H1 (cell line): Measurements from ENCODE around the gene RPTOR. TPM values are rescaled to one million over a fixed set of nuclear protein-coding genes. Genes with fewer than 3 reads are reported as not detected.

ENCODE experiments used
- CTCF ChIA-PET: fragments of 300-600 bp; sonication (Branson Sonifier 250); formaldehyde crosslinking; loops from one replicate; lab custom pipeline; 2021; ENCODE audit not compliant: partially characterized antibody; lab: Charles Lee
- POLR2A ChIA-PET: fragments of 300-600 bp; sonication (Branson Sonifier 250); formaldehyde crosslinking; loops from one replicate; lab custom pipeline; 2021; ENCODE audit warnings: inconsistent platforms; ENCODE audit not compliant: partially characterized antibody; lab: Charles Lee
- DNase-seq, 2 experiments: peaks; one replicate each; pipeline versions ENCODE4 v3.0.0 to v3.0.0-alpha.2; 2010 to 2022; ENCODE audit warnings: low spot score in 2 of 2, low read depth in 1 of 2, mixed read lengths in 1 of 2
- FAIRE-seq: peaks from 2 replicates; lab custom pipeline; 2011; peaks lifted over from hg19 to GRCh38; lab: Jason Lieb, UNC
- H2AFZ ChIP-seq: 2 replicates; pipeline ENCODE4 v1.8.1; 2012; ENCODE audit warnings: low read length, inconsistent platforms
- H2AK5ac ChIP-seq: 2 replicates; pipeline ENCODE4 v1.6.1; 2013; ENCODE audit warnings: low read depth, low read length
- H2BK120ac ChIP-seq: replicated peaks from 2 replicates; pipeline ENCODE3; 2013; ENCODE audit warnings: low read depth, low read length, inconsistent platforms
- H2BK12ac ChIP-seq: 2 replicates; pipeline ENCODE4 v1.6.1; 2013; ENCODE audit warnings: low read depth, low read length
- H2BK15ac ChIP-seq: 2 replicates; pipeline ENCODE4 v1.6.1; 2013; ENCODE audit warnings: low read length
- H2BK20ac ChIP-seq: 2 replicates; pipeline ENCODE4 v1.6.1; 2013; ENCODE audit warnings: low read length
- H2BK5ac ChIP-seq: 2 replicates; pipeline ENCODE4 v1.6.1; 2013; ENCODE audit warnings: low read depth, low read length
- H3K14ac ChIP-seq: 2 replicates; pipeline ENCODE4 v1.6.1; 2013; ENCODE audit warnings: inconsistent platforms; ENCODE audit not compliant: insufficient read length
- H3K18ac ChIP-seq: 2 replicates; pipeline ENCODE4 v1.6.1; 2013; ENCODE audit warnings: low read length; ENCODE audit errors: extremely low read depth
- H3K23ac ChIP-seq: 2 replicates; pipeline ENCODE4 v1.6.1; 2013; ENCODE audit warnings: inconsistent platforms; ENCODE audit not compliant: insufficient read length
- H3K23me2 ChIP-seq: 2 replicates; pipeline ENCODE4 v1.6.1; 2013; ENCODE audit warnings: low read depth, low read length
- H3K27ac ChIP-seq: 2 replicates; pipeline ENCODE4 v1.6.1; 2011; ENCODE audit warnings: low read depth, low read length, inconsistent platforms
- H3K27me3 ChIP-seq, 4 experiments: replicated peaks in 1 of 4; 1 replicate in 1 of 4; 2 replicates in 3 of 4; pipeline versions ENCODE4 v1.6.1 to v1.8.1; 2011 to 2013; ENCODE audit warnings: low read length in 3 of 4, mild to moderate bottlenecking in 3 of 4, inconsistent platforms in 2 of 4, mixed read lengths in 2 of 4, moderate library complexity in 1 of 4; ENCODE audit not compliant: control insufficient read depth in 3 of 4, insufficient read depth in 3 of 4; ENCODE audit errors: extremely low read depth in 1 of 4
- H3K36me3 ChIP-seq, 4 experiments: 2 replicates each; pipeline versions ENCODE4 v1.6.1 to v1.8.1; 2011 to 2013; ENCODE audit warnings: mild to moderate bottlenecking in 4 of 4, low read length in 3 of 4, moderate library complexity in 2 of 4, control low read depth in 1 of 4, inconsistent platforms in 1 of 4; ENCODE audit not compliant: insufficient read depth in 4 of 4, control insufficient read depth in 2 of 4
- H3K4ac ChIP-seq: replicated peaks from 2 replicates; pipeline ENCODE3; 2013; ENCODE audit warnings: low read length, low read depth, mixed read lengths, inconsistent platforms; ENCODE audit not compliant: insufficient read length
- H3K4me1 ChIP-seq, 4 experiments: replicated peaks in 1 of 4; 1 replicate in 1 of 4; 2 replicates in 3 of 4; pipeline versions ENCODE4 v1.6.1 to v1.8.1; 2011 to 2013; ENCODE audit warnings: low read length in 3 of 4, inconsistent platforms in 2 of 4, mixed read lengths in 1 of 4; ENCODE audit not compliant: insufficient read depth in 4 of 4, control insufficient read depth in 3 of 4
- H3K4me2 ChIP-seq, 2 experiments: 2 replicates each; pipeline versions ENCODE4 v1.6.1 to v1.8.1; 2011 to 2013; ENCODE audit warnings: low read depth in 2 of 2, low read length in 2 of 2, control low read depth in 1 of 2, inconsistent platforms in 1 of 2, mild to moderate bottlenecking in 1 of 2; ENCODE audit not compliant: insufficient read depth in 1 of 2
- H3K4me3 ChIP-seq, 4 experiments: fragments of 200-600, 300-600 bp in 1 of 4; sonication (generic), shearing (Covaris generic), sonication (Bioruptor Twin) in 1 of 4; 2 replicates each; pipeline versions ENCODE4 v1.5.1 to v1.8.1; 2011 to 2016; ENCODE audit warnings: low read length in 4 of 4, low read depth in 3 of 4, control low read depth in 2 of 4, inconsistent platforms in 2 of 4, mild to moderate bottlenecking in 2 of 4, mixed read lengths in 1 of 4, moderate library complexity in 1 of 4; ENCODE audit not compliant: insufficient read depth in 2 of 4; ENCODE audit errors: extremely low read depth in 1 of 4
- H3K56ac ChIP-seq: replicated peaks from 2 replicates; pipeline ENCODE3; 2013; ENCODE audit warnings: low read depth, mild to moderate bottlenecking, mixed read lengths, low read length, inconsistent platforms; ENCODE audit not compliant: insufficient read length
- H3K79me1 ChIP-seq: 2 replicates; pipeline ENCODE4 v1.6.1; 2013; ENCODE audit warnings: low read depth, low read length, control low read depth
- H3K79me2 ChIP-seq, 2 experiments: 2 replicates each; pipeline versions ENCODE4 v1.6.1 to v1.8.1; 2012 to 2013; ENCODE audit warnings: low read length in 2 of 2, mild to moderate bottlenecking in 2 of 2, inconsistent platforms in 1 of 2; ENCODE audit not compliant: insufficient read depth in 2 of 2, control insufficient read depth in 1 of 2
- H3K9ac ChIP-seq, 4 experiments: replicated peaks in 1 of 4; 1 replicate in 1 of 4; 2 replicates in 3 of 4; pipeline versions ENCODE4 v1.6.1 to v1.8.1; 2011 to 2013; ENCODE audit warnings: low read depth in 3 of 4, low read length in 3 of 4, control low read depth in 2 of 4, mild to moderate bottlenecking in 2 of 4, moderate library complexity in 2 of 4, inconsistent platforms in 1 of 4; ENCODE audit errors: extremely low read depth in 1 of 4
- H3K9me3 ChIP-seq, 2 experiments: 2 replicates each; pipeline versions ENCODE4 v1.6.1 to v1.8.1; 2012 to 2013; ENCODE audit warnings: mild to moderate bottlenecking in 2 of 2, moderate library complexity in 2 of 2, control low read depth in 1 of 2, inconsistent platforms in 1 of 2, low read depth in 1 of 2, low read length in 1 of 2, mixed read lengths in 1 of 2; ENCODE audit not compliant: insufficient read depth in 2 of 2
- H4K20me1 ChIP-seq, 2 experiments: replicated peaks in 1 of 2; 2 replicates each; pipeline versions ENCODE3 to v1.8.1; 2011 to 2013; ENCODE audit warnings: inconsistent platforms in 2 of 2, low read length in 2 of 2, mild to moderate bottlenecking in 1 of 2; ENCODE audit not compliant: insufficient read depth in 2 of 2, control insufficient read depth in 1 of 2
- H4K5ac ChIP-seq: 2 replicates; pipeline ENCODE4 v1.6.1; 2013; ENCODE audit warnings: low read length, low read depth, mixed read lengths, inconsistent platforms; ENCODE audit not compliant: insufficient read length
- H4K8ac ChIP-seq: 2 replicates; pipeline ENCODE4 v1.8.0; 2013; ENCODE audit warnings: mild to moderate bottlenecking, moderate library complexity, low read length, inconsistent platforms; ENCODE audit not compliant: insufficient read depth; ENCODE audit errors: extremely low read depth
- H4K91ac ChIP-seq: replicated peaks from 2 replicates; pipeline ENCODE3; 2013; ENCODE audit warnings: low read length, mixed read lengths, inconsistent platforms; ENCODE audit not compliant: insufficient read length
- BCL11A ChIP-seq, 2 experiments: IDR thresholded peaks; one replicate each; pipeline ENCODE4 v1.6.1; 2011; ENCODE audit warnings: low read depth in 2 of 2, low read length in 2 of 2, mild to moderate bottlenecking in 2 of 2
- CBX5 ChIP-seq: fragments of 300-800, 300-1000 bp; sonication (generic); IDR thresholded peaks from 2 replicates; pipeline ENCODE4 v1.7.1; 2016; ENCODE audit warnings: antibody characterized with exemption, low read length, low read depth
- CBX8 ChIP-seq: fragments of 300-800, 300-1000 bp; sonication (generic); IDR thresholded peaks from 2 replicates; pipeline ENCODE4 v1.7.1; 2016; ENCODE audit warnings: low read depth, low read length, borderline replicate concordance
- CHD1 ChIP-seq: IDR thresholded peaks from 2 replicates; pipeline ENCODE4 v1.6.1; 2012; ENCODE audit warnings: low read depth, low read length, improper control_type of control experiment
- EGR1 ChIP-seq: IDR thresholded peaks from 2 replicates; pipeline ENCODE4 v1.6.1; 2011; ENCODE audit warnings: low read depth, low read length, borderline replicate concordance
- FOSL1 ChIP-seq: IDR thresholded peaks from 2 replicates; pipeline ENCODE4 v1.6.1; 2011; ENCODE audit warnings: mild to moderate bottlenecking, low read depth, low read length, moderate library complexity; ENCODE audit not compliant: insufficient read depth
- GABPA ChIP-seq: IDR thresholded peaks from 2 replicates; pipeline ENCODE4 v1.6.1; 2011; ENCODE audit warnings: mild to moderate bottlenecking, low read length, moderate library complexity, borderline replicate concordance; ENCODE audit not compliant: insufficient read depth
- KDM1A ChIP-seq: fragments of 200-600, 300-600 bp; sonication (generic); IDR thresholded peaks from 2 replicates; pipeline ENCODE4 v1.7.1; 2016; ENCODE audit warnings: mild to moderate bottlenecking, low read length, borderline replicate concordance
- KDM5A ChIP-seq: fragments of 200-600 bp; IDR thresholded peaks from 2 replicates; pipeline ENCODE4 v1.7.1; 2012; ENCODE audit warnings: mild to moderate bottlenecking, low read length, inconsistent platforms, mixed read lengths
- RXRA ChIP-seq: IDR thresholded peaks from 2 replicates; pipeline ENCODE4 v1.6.1; 2011; ENCODE audit warnings: low read depth, mild to moderate bottlenecking, low read length, moderate library complexity; ENCODE audit not compliant: insufficient read depth
- SIX5 ChIP-seq: IDR thresholded peaks from 2 replicates; pipeline ENCODE4 v1.6.1; 2011; ENCODE audit warnings: mild to moderate bottlenecking, low read depth, low read length
- SP2 ChIP-seq: IDR thresholded peaks from 2 replicates; pipeline ENCODE4 v1.6.1; 2012; ENCODE audit warnings: mild to moderate bottlenecking, low read length, inconsistent platforms
- TAF7 ChIP-seq: optimal IDR thresholded peaks from 2 replicates; pipeline ENCODE3; 2011; ENCODE audit warnings: low read depth, mild to moderate bottlenecking, inconsistent platforms, low read length, moderate library complexity, borderline replicate concordance
- ZNF274 ChIP-seq: IDR thresholded peaks from 2 replicates; pipeline ENCODE4 v1.7.0; 2012; ENCODE audit warnings: low read length, borderline replicate concordance; ENCODE audit errors: extremely low read depth
- WGBS, 2 experiments: shearing (Covaris generic) in 1 of 2; methylation state at CpG; one replicate each; pipeline versions ENCODE4 v1.1.6 to v1.1.7; 2013 to 2015; ENCODE audit warnings: low lambda C conversion rate in 2 of 2, mixed read lengths in 2 of 2, inconsistent platforms in 1 of 2, low coverage in 1 of 2, missing lambda C conversion rate in 1 of 2; ENCODE audit not compliant: insufficient replicate concordance in 2 of 2, insufficient coverage in 1 of 2, insufficient read length in 1 of 2; ENCODE audit errors: extremely low coverage in 1 of 2, missing lambda C conversion rate in 1 of 2; 5-methylcytosine and 5-hydroxymethylcytosine counted together
- polyA plus RNA-seq, 7 experiments: library from polyadenylated mRNA; depleted of rRNA in 3 of 7; stranded (reverse) in 5 of 7; unstranded in 2 of 7; fragments of >200 nt in 5 of 7; fragments of 200-250 nt in 2 of 7; gene quantifications; 1 replicate in 5 of 7; 2 replicates in 1 of 7; 4 replicates in 1 of 7; pipeline versions ENCODE4 v1.2.1 to v1.2.3, GENCODE V29; 2011 to 2013; ENCODE audit warnings: missing spikeins in 2 of 7, mixed read lengths in 2 of 7
- total RNA-seq: library from RNA; stranded (reverse); fragmentation: NEBNext Ultra II Directional; extraction: Animal tissue kit (Norgen Biotek cat#: 25700); gene quantifications from 2 replicates; pipeline ENCODE4 v1.2.1, GENCODE V29; 2021

RPTOR gene
- total and polyA plus RNA-seq, 2 of the 8 experiments (the other 6 are each of a cell fraction or from before 2014, with no cell fraction given): 6.9 to 28.7 TPM

DNA sequence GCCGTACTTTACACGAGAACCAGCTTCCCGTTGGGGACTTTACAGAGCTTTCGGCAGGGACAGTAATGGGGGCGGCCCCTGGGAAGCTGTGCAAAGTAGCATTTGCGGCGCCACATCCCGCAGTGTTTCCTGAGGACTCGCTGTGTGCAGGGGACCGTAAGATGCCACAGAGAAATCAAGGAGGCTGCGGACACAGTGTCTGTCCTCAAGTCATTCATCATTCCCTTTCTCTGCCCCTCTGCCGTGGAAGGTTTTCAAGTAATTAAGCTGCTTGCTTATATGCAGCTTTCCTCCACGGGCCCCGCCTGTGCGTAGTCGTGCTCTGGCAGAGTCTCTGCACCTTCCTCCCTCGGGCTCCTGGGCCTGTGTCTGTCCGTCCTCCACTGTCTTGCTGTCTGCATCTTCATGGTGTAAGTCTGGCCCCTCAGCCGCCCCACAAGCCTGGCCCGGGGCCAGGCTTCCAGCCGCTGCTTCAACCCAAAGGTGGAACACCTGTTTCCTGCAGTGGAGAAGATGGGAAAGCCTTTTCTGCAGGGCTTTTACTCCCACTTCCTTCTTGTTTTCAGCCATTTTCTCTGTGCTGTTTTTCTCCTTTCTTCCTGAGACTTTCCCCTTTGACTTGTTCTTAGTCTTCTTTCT is 230.1 kb downstream of the RPTOR start:
- Histone ChIP-seq H3K23ac (no peak overlapping the region), H2BK120ac (no peak overlapping the region), H3K18ac (no peak overlapping the region), H2AK5ac (no peak overlapping the region), H3K4ac (no peak overlapping the region), H3K23me2 (no peaks in the 10 kb centered on the region), H3K4me3 (no peak overlapping the region), H2AFZ (no peak overlapping the region), H3K27ac (no peak overlapping the region), H3K4me1 (peaks cover 0 to 7% (median 3%) of the 10 kb centered on the region in 4 experiments; a peak in 4 of 7 replicates), H3K9ac (no peak overlapping the region), H2BK5ac (no peak overlapping the region), H4K91ac (no peak overlapping the region), H2BK15ac (no peak overlapping the region), H4K5ac (no peak overlapping the region), H3K79me2 (no peaks in the 10 kb centered on the region), H3K56ac (no peak overlapping the region), H3K79me1 (no peaks in the 10 kb centered on the region), H3K9me3 (no peaks in the 10 kb centered on the region), H3K4me2 (no peak overlapping the region), H2BK20ac (no peak overlapping the region), H4K8ac (no peak overlapping the region), H3K36me3 (no peaks in the 10 kb centered on the region), H4K20me1 (peaks cover 0 to 2% of the 10 kb centered on the region in 2 experiments), H3K27me3 (no peaks in the 10 kb centered on the region), H2BK12ac (no peak overlapping the region), H3K14ac (no peak overlapping the region)
- FAIRE-seq: no peak
- ChIA-PET CTCF (interaction anchor here (0.6 to 2.1 kb wide), 9 partner anchors 8 to 125 kb away, joined by 3 to 7 read pairs (median 3); no protein-coding TSS in a partner anchor), POLR2A (interaction anchor here (1.2 to 1.4 kb wide), 2 partner anchors 13 to 16 kb away, joined by 3 to 4 read pairs; no protein-coding TSS in a partner anchor)
- 96% methylated on average over 21 of the region's 21 CpGs; no CpG with 5 or more reads in 1 of the 2 experiments for WGBS, 2 experiments
- DNase-seq: no peak
- no peak for TF ChIP-seq SIX5
- TF ChIP-seq CBX8: no peak
- TF ChIP-seq ZNF274: no peak
- TF ChIP-seq BCL11A (IDR thresholded peaks at IDR 0.05; ENCODE audit: low read depth in 2 of 2, low read length in 2 of 2): no peak
- TF ChIP-seq CBX5: no peak
- TF ChIP-seq CHD1: no peak
- TF ChIP-seq TAF7: no peak
- TF ChIP-seq KDM5A: no peak
- TF ChIP-seq GABPA: no peak
- no peak for TF ChIP-seq RXRA
- no peak for TF ChIP-seq EGR1
- TF ChIP-seq SP2: no peak
- TF ChIP-seq KDM1A: no peak
- TF ChIP-seq FOSL1: no peak
